Epithelial cell of proximal tubule (primary cell): ENCODE measurements around the gene ARV1. TPM values are rescaled to one million over a fixed set of nuclear protein-coding genes. Genes with fewer than 3 reads are reported as not detected.
"Not testable (repeated sequence)": the region's sequence is repeated elsewhere in the genome, so short reads cannot be mapped to it uniquely, and the experiment has no call there.

Source experiments
- DNase-seq: peaks from one replicate; pipeline ENCODE4 v3.0.0-alpha.2; 2011; ENCODE audit warnings: low read depth
- H3K4me3 ChIP-seq: 2 replicates; pipeline ENCODE4 v1.5.1; 2011; ENCODE audit warnings: low read depth, mild to moderate bottlenecking, low read length
- CTCF ChIP-seq: conservative IDR thresholded peaks from 2 replicates; pipeline ENCODE4 v1.5.1; 2012; ENCODE audit warnings: low read depth, mild to moderate bottlenecking, low read length
- total RNA-seq: library from RNA; depleted of rRNA; stranded (reverse); fragments of >200 nt; gene quantifications from 2 replicates; pipeline ENCODE4 v1.2.3, GENCODE V29; 2015

Gene ARV1
- total RNA-seq, 1 donor from 2014 or later, result 6.7 TPM

- no peak for TF ChIP-seq CTCF
- peak overlapping the region; percentile 65 for H3K4me3 ChIP-seq
- DNase-seq, result no peak
Observed at GRCh38 chr1:231040800-231041718, 62.2 kb downstream of the ARV1 start.

- H3K4me3 ChIP-seq, result no peak overlapping the region
- no peak for DNase-seq
- no peak for TF ChIP-seq CTCF
Observed at GRCh38 chr1:231041719-231042261, 62.9 kb downstream of the ARV1 start.

- DNase-seq, result no peak
- no peak overlapping the region for H3K4me3 ChIP-seq
- no peak for TF ChIP-seq CTCF
Observed at GRCh38 chr1:231044588-231044987, 65.7 kb downstream of the ARV1 start.

- no peak overlapping the region for H3K4me3 ChIP-seq
- TF ChIP-seq CTCF, result peak; percentile 22
- peak; percentile 23 for DNase-seq
Observed at GRCh38 chr1:231045286-231045685, 66.4 kb downstream of the ARV1 start.

GRCh38 chr1:231045921-231046729 is 67.2 kb downstream of the ARV1 start:
- H3K4me3 ChIP-seq, DNase-seq: not testable (repeated sequence)

- H3K4me3 ChIP-seq, result no peak overlapping the region
- no peak for DNase-seq
- no peak for TF ChIP-seq CTCF
Observed at GRCh38 chr1:231046730-231047395, 68.0 kb downstream of the ARV1 start.

- DNase-seq, H3K4me3 ChIP-seq: not testable (repeated sequence)
Observed at GRCh38 chr1:231047529-231047928, 68.6 kb downstream of the ARV1 start.

- not testable (repeated sequence) for H3K4me3 ChIP-seq, DNase-seq
Observed at GRCh38 chr1:231048419-231048818, 69.5 kb downstream of the ARV1 start.
